ENCODE data around the gene CHST8. TPM values are rescaled to one million over a fixed set of nuclear protein-coding genes. Genes with fewer than 3 reads are reported as not detected.

CHST8 gene
- total and polyA plus RNA-seq, 4 experiments from 2014 or later = not detected

DNA sequence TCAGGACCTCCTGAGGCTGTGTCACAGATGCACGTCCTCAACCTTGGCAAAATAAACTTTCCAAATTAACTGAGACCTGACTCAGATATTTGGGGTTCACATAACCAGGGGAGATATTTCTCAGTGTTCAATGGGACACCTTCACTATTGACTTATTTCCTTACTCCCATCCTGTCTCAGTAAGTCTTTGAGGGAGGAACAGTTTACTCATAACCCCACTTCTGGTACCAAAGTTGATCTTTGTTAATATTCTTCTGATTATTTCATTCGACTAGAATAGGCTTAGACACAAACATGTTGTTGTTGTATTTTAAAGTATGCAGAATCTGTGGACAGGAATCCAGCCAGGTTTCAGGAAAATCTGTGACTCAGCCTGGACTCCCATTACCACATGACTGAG, 34.6 kb upstream of the CHST8 start:
- no peaks in the 10 kb centered on the region for H3K4me1 ChIP-seq (ENCODE audit: insufficient read depth, low read length)
- no peak overlapping the region for H3K27ac Mint-ChIP-seq
- no peak overlapping the region for H3K4me3 ChIP-seq (ENCODE audit: low read length in 2 of 2)
- intact Hi-C loops (cut with micrococcal nuclease) = no loop called here
- no peak overlapping the region for H3K27ac ChIP-seq (ENCODE audit: low read depth, low read length)
- peaks cover 4 to 42% (median 15%) of the 10 kb centered on the region in 8 donors for H3K9me3 Mint-ChIP-seq
- CTCF ChIA-PET (ENCODE audit: partially characterized antibody) = no interaction called here
- H3K4me1 Mint-ChIP-seq = no peaks in the 10 kb centered on the region
- no peak overlapping the region for H3K4me3 Mint-ChIP-seq
- H3K27me3 ChIP-seq (ENCODE audit: insufficient read depth, low read length) = no peaks in the 10 kb centered on the region
- H3K36me3 Mint-ChIP-seq = no peaks in the 10 kb centered on the region
- H3K36me3 ChIP-seq (ENCODE audit: insufficient read depth, low read length) = no peaks in the 10 kb centered on the region
- H3K27me3 Mint-ChIP-seq = peaks cover 5 to 9% of the 10 kb centered on the region in 2 donors
- DNase-seq = no peak
- peaks cover 0 to 4% of the 10 kb centered on the region in 2 donors for H3K9me3 ChIP-seq (ENCODE audit: control insufficient read depth in 1 of 2, low read length in 2 of 2)
- POLR2A ChIA-PET (ENCODE audit: partially characterized antibody) = no interaction called here

GRCh38 chr19:33590224-33590623, 31.5 kb upstream of the CHST8 start:
- Mint-ChIP-seq H3K27me3 (peaks cover 6% of the 10 kb centered on the region in 2 donors), H3K4me1 (no peaks in the 10 kb centered on the region), H3K27ac (no peak overlapping the region), H3K4me3 (no peak overlapping the region), H3K36me3 (no peaks in the 10 kb centered on the region), H3K9me3 (peaks cover 4 to 42% (median 15%) of the 10 kb centered on the region in 8 donors)
- no peak overlapping the region for H3K27ac ChIP-seq (ENCODE audit: low read depth, low read length)
- H3K4me1 ChIP-seq (ENCODE audit: insufficient read depth, low read length) = no peaks in the 10 kb centered on the region
- POLR2A ChIA-PET (ENCODE audit: partially characterized antibody) = no interaction called here
- H3K9me3 ChIP-seq (ENCODE audit: control insufficient read depth in 1 of 2, low read length in 2 of 2) = peaks cover 0 to 4% of the 10 kb centered on the region in 2 donors
- no peak overlapping the region for H3K4me3 ChIP-seq (ENCODE audit: low read length in 2 of 2)
- intact Hi-C loops (cut with micrococcal nuclease) = no loop called here
- H3K36me3 ChIP-seq (ENCODE audit: insufficient read depth, low read length) = no peaks in the 10 kb centered on the region
- H3K27me3 ChIP-seq (ENCODE audit: insufficient read depth, low read length) = no peaks in the 10 kb centered on the region
- no peak for DNase-seq
- CTCF ChIA-PET (ENCODE audit: partially characterized antibody) = no interaction called here

- no peak overlapping the region for H3K27ac ChIP-seq (ENCODE audit: low read depth, low read length)
- H3K4me3 ChIP-seq (ENCODE audit: low read length in 2 of 2) = no peak overlapping the region
- H3K4me3 Mint-ChIP-seq = no peak overlapping the region
- no peak for DNase-seq
- ChIA-PET CTCF (ENCODE audit: partially characterized antibody) (no interaction called here), POLR2A (ENCODE audit: partially characterized antibody) (no interaction called here)
- no peaks in the 10 kb centered on the region for H3K27me3 ChIP-seq (ENCODE audit: insufficient read depth, low read length)
- H3K36me3 ChIP-seq (ENCODE audit: insufficient read depth, low read length) = no peaks in the 10 kb centered on the region
- peaks cover 0 to 14% (median 7%) of the 10 kb centered on the region in 8 donors for H3K9me3 Mint-ChIP-seq
- peaks cover 13 to 31% of the 10 kb centered on the region in 2 donors for H3K27me3 Mint-ChIP-seq
- H3K4me1 ChIP-seq (ENCODE audit: insufficient read depth, low read length) = no peaks in the 10 kb centered on the region
- H3K36me3 Mint-ChIP-seq = peaks cover 0 to 1% of the 10 kb centered on the region in 2 donors
- no peaks in the 10 kb centered on the region for H3K9me3 ChIP-seq (ENCODE audit: control insufficient read depth in 1 of 2, low read length in 2 of 2)
- H3K4me1 Mint-ChIP-seq = no peaks in the 10 kb centered on the region
- intact Hi-C loops (cut with micrococcal nuclease) = no loop called here
- no peak overlapping the region for H3K27ac Mint-ChIP-seq
Observed at GRCh38 chr19:33595783-33596182, 26.0 kb upstream of the CHST8 start.

- no peak for DNase-seq
- no peak overlapping the region for H3K4me3 Mint-ChIP-seq
- peaks cover 0 to 1% of the 10 kb centered on the region in 2 donors for H3K36me3 Mint-ChIP-seq
Observed at GRCh38 chr19:33601583-33601982, 20.2 kb upstream of the CHST8 start.

DNA sequence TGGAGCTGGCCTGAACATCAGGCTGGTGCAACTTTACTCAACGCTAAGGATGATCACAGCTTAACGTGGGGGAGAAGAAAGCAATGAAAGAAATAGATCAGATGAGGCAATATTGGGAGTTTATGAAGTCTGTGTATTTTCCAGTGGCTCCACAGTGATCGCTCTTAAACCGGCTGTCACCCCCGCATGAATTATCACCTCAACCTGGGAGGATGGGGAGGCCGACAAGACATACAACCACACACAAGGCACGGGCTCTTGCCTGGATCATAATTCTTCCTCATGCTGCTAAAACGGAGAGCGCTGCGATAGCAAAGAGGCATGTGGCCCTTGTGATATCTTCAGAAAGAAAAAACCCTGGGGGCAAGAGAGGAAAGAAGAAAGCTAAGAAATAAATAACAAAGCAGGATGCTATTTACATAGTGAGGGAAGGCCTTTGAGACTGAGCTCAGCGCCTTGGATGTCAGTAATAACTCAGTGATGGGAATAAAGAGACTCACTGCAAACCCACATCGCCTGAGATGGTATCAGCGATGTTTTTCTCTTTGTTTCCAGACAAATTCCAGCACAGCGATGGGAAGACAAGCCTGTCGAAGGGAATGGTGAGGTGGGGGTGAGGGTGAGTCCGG, 19.1 kb upstream of the CHST8 start:
- H3K4me3 ChIP-seq (ENCODE audit: low read length in 2 of 2) = no peak overlapping the region
- no peak overlapping the region for H3K27ac ChIP-seq (ENCODE audit: low read depth, low read length)
- H3K27me3 Mint-ChIP-seq = peaks cover 15 to 20% of the 10 kb centered on the region in 2 donors
- DNase-seq = no peak
- H3K9me3 Mint-ChIP-seq = peaks cover 4 to 50% (median 31%) of the 10 kb centered on the region in 8 donors
- ChIA-PET POLR2A (ENCODE audit: partially characterized antibody) (no interaction called here), CTCF (ENCODE audit: partially characterized antibody) (no interaction called here)
- no peaks in the 10 kb centered on the region for H3K4me1 ChIP-seq (ENCODE audit: insufficient read depth, low read length)
- H3K36me3 Mint-ChIP-seq = peaks cover 0 to 1% of the 10 kb centered on the region in 2 donors
- peaks cover 0 to 5% of the 10 kb centered on the region in 2 donors for H3K9me3 ChIP-seq (ENCODE audit: control insufficient read depth in 1 of 2, low read length in 2 of 2)
- H3K27me3 ChIP-seq (ENCODE audit: insufficient read depth, low read length) = no peaks in the 10 kb centered on the region
- H3K36me3 ChIP-seq (ENCODE audit: insufficient read depth, low read length) = no peaks in the 10 kb centered on the region
- intact Hi-C loops (cut with micrococcal nuclease) = no loop called here
- no peaks in the 10 kb centered on the region for H3K4me1 Mint-ChIP-seq
- H3K4me3 Mint-ChIP-seq = no peak overlapping the region
- H3K27ac Mint-ChIP-seq = no peak overlapping the region

More at GRCh38 chr19:33601583-33601982, 20.2 kb upstream of the CHST8 start:
- no peaks in the 10 kb centered on the region for H3K4me1 ChIP-seq (ENCODE audit: insufficient read depth, low read length)
- H3K4me3 ChIP-seq (ENCODE audit: low read length in 2 of 2) = no peak overlapping the region
- intact Hi-C loops (cut with micrococcal nuclease) = no loop called here
- H3K27ac ChIP-seq (ENCODE audit: low read depth, low read length) = no peak overlapping the region
- Mint-ChIP-seq H3K9me3 (peaks cover 4 to 48% (median 31%) of the 10 kb centered on the region in 8 donors), H3K4me1 (no peaks in the 10 kb centered on the region), H3K27me3 (peaks cover 12 to 26% of the 10 kb centered on the region in 2 donors), H3K27ac (no peak overlapping the region)
- H3K27me3 ChIP-seq (ENCODE audit: insufficient read depth, low read length) = no peaks in the 10 kb centered on the region
- H3K36me3 ChIP-seq (ENCODE audit: insufficient read depth, low read length) = no peaks in the 10 kb centered on the region
- CTCF ChIA-PET (ENCODE audit: partially characterized antibody) = no interaction called here
- H3K9me3 ChIP-seq (ENCODE audit: control insufficient read depth in 1 of 2, low read length in 2 of 2) = peaks cover 0 to 5% of the 10 kb centered on the region in 2 donors
- POLR2A ChIA-PET (ENCODE audit: partially characterized antibody) = no interaction called here

DNA sequence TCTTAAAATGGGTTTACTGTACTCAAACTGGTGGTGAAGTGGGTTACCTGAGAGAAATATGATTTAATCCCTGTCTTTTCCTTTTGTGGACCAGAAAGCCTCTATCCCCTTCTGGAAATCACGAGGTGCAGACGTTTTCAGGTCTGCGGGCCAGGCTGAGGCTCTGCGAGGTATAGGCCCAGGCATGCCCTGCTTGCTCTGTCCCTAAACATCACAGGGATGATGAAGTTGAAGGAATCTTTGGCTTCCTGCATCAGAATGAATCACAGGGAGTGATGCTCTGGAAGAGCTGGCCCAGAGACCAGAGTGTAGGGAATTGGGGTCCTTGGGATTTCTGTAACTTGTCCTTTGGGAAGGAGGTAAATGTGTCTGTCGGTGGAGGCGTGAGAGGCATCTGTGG, 18.4 kb upstream of the CHST8 start:
- peaks cover 0 to 1% of the 10 kb centered on the region in 2 donors for H3K36me3 Mint-ChIP-seq
- no peaks in the 10 kb centered on the region for H3K27me3 ChIP-seq (ENCODE audit: insufficient read depth, low read length)

DNA sequence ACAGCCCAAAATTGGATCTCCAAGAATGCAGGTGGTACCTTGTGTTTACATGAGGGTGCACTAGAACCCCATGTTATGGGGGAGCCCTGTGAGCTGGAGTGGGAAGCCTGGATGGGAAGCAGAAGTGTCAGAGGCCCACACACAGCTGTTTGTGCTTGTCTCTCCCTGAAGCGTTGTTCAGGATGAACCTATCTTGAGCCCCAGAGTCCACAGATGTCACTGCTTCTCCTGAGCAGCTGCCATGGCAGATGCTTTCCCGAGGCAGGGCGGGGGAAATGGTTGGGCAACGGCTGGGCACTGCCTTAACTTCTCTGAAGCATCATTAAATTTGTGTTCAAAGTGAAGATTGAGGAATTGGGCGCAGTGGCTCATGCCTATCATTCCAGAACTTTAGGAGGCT, 17.1 kb upstream of the CHST8 start:
- Mint-ChIP-seq H3K36me3 (no peaks in the 10 kb centered on the region), H3K27ac (no peak overlapping the region), H3K4me1 (no peaks in the 10 kb centered on the region), H3K4me3 (no peak overlapping the region), H3K9me3 (peaks cover 4 to 53% (median 34%) of the 10 kb centered on the region in 8 donors), H3K27me3 (peaks cover 11 to 13% of the 10 kb centered on the region in 2 donors)
- H3K4me3 ChIP-seq (ENCODE audit: low read length in 2 of 2) = no peak overlapping the region
- peaks cover 0 to 5% of the 10 kb centered on the region in 2 donors for H3K9me3 ChIP-seq (ENCODE audit: control insufficient read depth in 1 of 2, low read length in 2 of 2)
- DNase-seq = no peak
- no peaks in the 10 kb centered on the region for H3K36me3 ChIP-seq (ENCODE audit: insufficient read depth, low read length)
- ChIA-PET POLR2A (ENCODE audit: partially characterized antibody) (no interaction called here), CTCF (ENCODE audit: partially characterized antibody) (no interaction called here)
- no peaks in the 10 kb centered on the region for H3K27me3 ChIP-seq (ENCODE audit: insufficient read depth, low read length)
- H3K4me1 ChIP-seq (ENCODE audit: insufficient read depth, low read length) = no peaks in the 10 kb centered on the region
- H3K27ac ChIP-seq (ENCODE audit: low read depth, low read length) = no peak overlapping the region
- intact Hi-C loops (cut with micrococcal nuclease) = no loop called here

More for the DNA sequence above, 18.4 kb upstream of the CHST8 start:
- H3K4me1 Mint-ChIP-seq = no peaks in the 10 kb centered on the region
- Histone ChIP-seq H3K36me3 (ENCODE audit: insufficient read depth, low read length) (no peaks in the 10 kb centered on the region), H3K9me3 (ENCODE audit: control insufficient read depth in 1 of 2, low read length in 2 of 2) (peaks cover 0 to 5% of the 10 kb centered on the region in 2 donors), H3K4me3 (ENCODE audit: low read length in 2 of 2) (no peak overlapping the region), H3K4me1 (ENCODE audit: insufficient read depth, low read length) (no peaks in the 10 kb centered on the region), H3K27ac (ENCODE audit: low read depth, low read length) (no peak overlapping the region)
- H3K4me3 Mint-ChIP-seq = no peak overlapping the region
- no peak for DNase-seq
- H3K9me3 Mint-ChIP-seq = peaks cover 4 to 52% (median 31%) of the 10 kb centered on the region in 8 donors
- POLR2A ChIA-PET (ENCODE audit: partially characterized antibody) = no interaction called here
- CTCF ChIA-PET (ENCODE audit: partially characterized antibody) = no interaction called here
- intact Hi-C loops (cut with micrococcal nuclease) = no loop called here
- no peak overlapping the region for H3K27ac Mint-ChIP-seq
- H3K27me3 Mint-ChIP-seq = peaks cover 18 to 21% of the 10 kb centered on the region in 2 donors
